SU-DHL-6 (cell line): ENCODE data around the gene PMPCB.

Experiments used
- EZH2phosphoT487 ChIP-seq: fragments of 200-600 bp; sonication (generic), shearing (Covaris generic); conservative IDR thresholded peaks from 2 replicates; pipeline ENCODE4 v1.6.1; 2018; ENCODE audit warnings: mild to moderate bottlenecking, antibody characterized with exemption, low read length, moderate library complexity, mixed read lengths
- TF ChIP-seq, protein P1 (sequence below): fragments of 200-600 bp; sonication (generic); IDR thresholded peaks from one replicate; pipeline ENCODE4 v1.5.1; 2017; ENCODE audit warnings: antibody characterized with exemption, mild to moderate bottlenecking, low read length, moderate library complexity; ENCODE audit not compliant: insufficient read depth, poor library complexity, severe bottlenecking

DNA sequence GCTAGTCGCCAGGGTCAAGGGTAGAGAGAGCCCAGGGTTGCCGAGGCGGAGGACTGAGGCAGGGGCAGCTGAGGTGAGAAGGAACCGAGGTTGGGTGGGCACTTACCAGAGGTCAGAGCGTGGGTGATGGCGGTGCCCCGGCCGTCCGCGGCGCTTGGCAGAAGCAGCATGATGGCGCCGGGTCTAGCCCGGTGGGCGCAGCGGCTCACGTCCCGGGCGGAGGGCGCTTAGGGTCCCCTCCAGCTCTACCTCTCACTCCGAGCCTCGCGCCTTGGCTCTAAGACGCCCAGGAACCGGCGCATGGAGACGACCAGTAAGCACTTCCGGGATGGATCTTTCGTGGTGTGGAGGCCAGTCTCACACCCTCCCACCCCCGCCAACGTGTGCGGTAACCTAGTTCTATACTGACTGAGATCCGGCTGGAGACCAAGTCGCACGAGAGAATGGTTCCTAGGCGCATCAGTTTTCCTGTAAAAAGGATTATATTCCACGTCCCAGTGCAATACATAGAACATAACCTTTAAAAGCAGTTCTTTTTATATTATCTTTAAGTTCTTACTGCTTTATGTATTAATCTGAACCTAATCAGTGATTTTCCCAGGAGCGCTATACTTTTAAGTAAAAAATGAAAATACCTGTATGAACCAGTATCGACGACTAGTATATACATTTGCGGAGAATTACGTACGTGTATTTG lies 47.4 kb downstream of the PMPCB start, which contains the start of gene DNAJC2:
- no peak for TF ChIP-seq EZH2phosphoT487
- TF ChIP-seq, protein P1, sequence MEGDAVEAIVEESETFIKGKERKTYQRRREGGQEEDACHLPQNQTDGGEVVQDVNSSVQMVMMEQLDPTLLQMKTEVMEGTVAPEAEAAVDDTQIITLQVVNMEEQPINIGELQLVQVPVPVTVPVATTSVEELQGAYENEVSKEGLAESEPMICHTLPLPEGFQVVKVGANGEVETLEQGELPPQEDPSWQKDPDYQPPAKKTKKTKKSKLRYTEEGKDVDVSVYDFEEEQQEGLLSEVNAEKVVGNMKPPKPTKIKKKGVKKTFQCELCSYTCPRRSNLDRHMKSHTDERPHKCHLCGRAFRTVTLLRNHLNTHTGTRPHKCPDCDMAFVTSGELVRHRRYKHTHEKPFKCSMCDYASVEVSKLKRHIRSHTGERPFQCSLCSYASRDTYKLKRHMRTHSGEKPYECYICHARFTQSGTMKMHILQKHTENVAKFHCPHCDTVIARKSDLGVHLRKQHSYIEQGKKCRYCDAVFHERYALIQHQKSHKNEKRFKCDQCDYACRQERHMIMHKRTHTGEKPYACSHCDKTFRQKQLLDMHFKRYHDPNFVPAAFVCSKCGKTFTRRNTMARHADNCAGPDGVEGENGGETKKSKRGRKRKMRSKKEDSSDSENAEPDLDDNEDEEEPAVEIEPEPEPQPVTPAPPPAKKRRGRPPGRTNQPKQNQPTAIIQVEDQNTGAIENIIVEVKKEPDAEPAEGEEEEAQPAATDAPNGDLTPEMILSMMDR = no peak
